HG03354 (cell line): ENCODE results near the gene EP400.
A peak's percentile ranks its signal among the peaks of the same experiment; 100 is the strongest.

Experiments
- ATAC-seq: cut with Tn5 transposase; IDR thresholded peaks from one replicate; pipeline ENCODE4 v1.9.1; 2021; ENCODE audit warnings: mild to moderate bottlenecking; ENCODE audit not compliant: unreplicated experiment, poor library complexity, severe bottlenecking

EP400 gene

DNA sequence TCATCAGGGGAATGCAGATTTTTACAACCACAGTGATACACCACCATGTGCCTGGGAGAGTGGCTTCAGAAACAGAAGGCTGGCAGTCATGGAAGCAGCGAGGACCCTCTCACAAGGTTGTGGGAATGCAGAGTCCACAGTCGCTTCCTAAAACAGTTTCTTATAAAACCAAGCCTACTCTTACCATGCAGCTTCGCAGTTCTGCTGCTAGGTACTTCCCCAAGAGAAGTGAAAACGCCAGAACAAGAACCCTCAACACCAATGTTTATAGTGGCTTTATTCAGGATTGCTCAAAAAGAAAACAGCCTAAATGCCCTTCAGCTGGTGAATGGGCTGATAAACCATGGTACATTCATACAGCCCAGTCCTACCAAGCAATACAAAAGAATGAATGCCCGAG is 107.2 kb downstream of the EP400 start:
- no peak for ATAC-seq

GRCh38 chr12:132057691-132058090 is 107.9 kb downstream of the EP400 start:
- no peak for ATAC-seq

DNA sequence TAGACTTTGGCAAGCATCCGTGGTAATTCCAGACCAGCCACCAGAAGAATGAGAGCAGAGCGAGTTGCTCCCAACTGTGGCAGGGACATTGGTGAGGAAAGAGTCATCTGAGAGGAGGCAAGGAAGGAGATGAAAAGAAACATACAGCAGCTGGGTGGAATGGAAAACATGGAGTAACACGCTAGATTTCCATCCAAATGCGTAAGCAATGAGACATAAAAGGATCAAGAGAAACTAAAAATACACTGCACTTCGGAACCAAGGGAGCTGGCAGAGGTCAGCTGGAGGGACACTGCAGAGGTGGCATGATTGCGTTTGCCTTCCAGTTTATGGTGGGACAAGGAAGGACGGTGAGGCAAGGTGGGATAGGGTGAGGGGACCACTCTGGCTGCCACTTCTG is 111.5 kb downstream of the EP400 start:
- no peak for ATAC-seq

GRCh38 chr12:132061641-132062430 is 112.1 kb downstream of the EP400 start:
- ATAC-seq, result no peak

DNA sequence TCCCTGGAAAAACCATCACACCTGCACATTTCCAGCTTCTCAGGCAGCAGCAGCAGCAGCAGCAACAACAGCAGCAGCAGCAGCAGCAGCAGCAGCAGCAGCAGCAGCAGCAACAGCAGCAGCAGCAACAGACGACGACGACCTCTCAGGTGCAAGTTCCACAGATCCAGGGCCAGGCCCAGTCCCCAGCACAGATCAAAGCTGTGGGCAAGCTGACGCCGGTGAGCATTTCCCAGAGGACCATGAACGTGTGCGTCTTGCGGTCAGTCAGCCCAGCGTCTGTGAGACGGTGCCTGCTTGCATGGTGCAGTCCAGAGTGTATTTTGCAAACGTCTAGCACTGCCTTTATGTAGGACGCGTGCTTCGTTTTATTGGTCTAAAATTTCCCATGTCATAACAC is 112.7 kb downstream of the EP400 start:
- no peak for ATAC-seq

DNA sequence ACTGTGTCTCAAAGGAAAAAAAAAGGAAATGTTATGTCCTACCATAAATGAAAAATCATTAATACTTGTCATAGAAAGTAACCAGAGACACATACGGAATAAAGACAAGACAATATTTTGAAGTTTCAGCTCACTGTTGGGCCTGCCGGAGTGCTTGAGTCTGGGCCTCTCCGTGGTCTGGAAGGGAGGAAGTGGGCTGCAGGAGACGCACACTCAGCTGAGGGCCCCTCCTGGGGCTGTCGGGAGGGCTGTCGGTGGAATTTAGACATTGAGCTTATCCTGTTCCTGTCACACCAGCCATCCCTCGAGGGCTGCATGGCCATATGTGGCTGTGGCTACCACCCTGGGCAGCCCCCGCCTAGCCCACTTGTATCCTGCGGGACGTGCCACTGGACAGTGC is 113.7 kb downstream of the EP400 start:
- no peak for ATAC-seq

- no peak for ATAC-seq
Measured at GRCh38 chr12:132064631-132065030, 114.9 kb downstream of the EP400 start.

DNA sequence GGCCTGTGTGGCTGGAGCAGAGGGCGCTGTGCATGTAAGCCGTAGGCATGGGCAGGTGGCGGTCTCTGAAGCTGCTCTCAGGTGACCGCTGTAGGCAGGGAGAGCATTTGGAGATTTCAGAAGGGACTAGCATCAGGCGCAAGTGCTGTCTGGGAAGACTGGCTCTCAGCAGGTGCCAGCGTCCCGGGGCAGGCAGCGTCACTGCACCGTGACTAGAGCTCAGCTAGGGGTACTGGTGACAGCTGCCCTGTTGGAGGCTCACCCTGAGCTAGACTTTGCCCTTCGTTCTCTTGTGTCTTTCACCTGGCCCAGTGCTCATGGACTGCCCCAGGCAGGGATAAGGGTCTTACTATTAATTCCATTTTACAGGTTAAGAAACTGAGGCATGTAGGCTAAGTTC is 115.5 kb downstream of the EP400 start:
- no peak for ATAC-seq

- ATAC-seq, result no peak
Measured at GRCh38 chr12:132065609-132066344, 116.0 kb downstream of the EP400 start.

- ATAC-seq, result no peak
Measured at GRCh38 chr12:132066345-132066685, 116.6 kb downstream of the EP400 start.

- no peak for ATAC-seq
Measured at GRCh38 chr12:132066749-132067148, 117.0 kb downstream of the EP400 start.

DNA sequence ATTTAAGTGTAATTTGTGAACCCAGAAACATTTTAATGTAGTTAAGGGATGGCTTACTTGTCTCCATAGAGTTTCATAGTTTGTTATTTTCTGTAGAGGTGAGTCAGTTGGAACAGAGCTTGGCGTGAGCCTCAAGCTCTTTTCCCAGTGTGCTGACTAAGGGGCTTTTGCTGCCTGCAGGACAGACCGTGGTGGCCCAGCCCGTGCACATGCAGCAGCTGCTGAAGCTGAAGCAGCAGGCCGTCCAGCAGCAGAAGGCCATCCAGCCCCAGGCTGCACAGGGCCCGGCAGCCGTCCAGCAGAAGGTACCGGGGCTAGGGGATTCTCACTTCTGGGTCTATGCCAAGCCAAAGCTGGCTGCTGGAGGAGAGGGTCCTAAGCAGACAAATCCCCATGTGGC is 117.4 kb downstream of the EP400 start:
- no peak for ATAC-seq

DNA sequence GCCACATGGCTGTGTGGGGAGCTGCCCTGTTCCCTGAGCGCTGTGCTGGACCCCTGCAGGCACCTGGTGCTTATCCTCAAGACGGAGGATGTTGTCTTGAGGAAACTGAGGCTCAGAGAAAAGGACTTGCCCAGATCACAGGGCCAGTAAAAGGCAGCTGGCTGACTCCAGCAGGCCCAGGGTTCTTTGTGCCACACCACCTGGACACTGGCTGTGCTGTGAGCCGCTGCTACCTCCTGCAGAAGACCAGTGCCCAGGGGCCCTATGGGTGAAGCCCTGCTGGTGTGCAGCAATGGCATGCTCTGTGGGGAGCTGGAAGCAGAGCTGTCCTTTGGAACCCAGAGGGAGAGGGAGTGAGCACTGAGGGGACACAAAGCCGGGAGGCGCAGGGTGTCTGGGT is 118.5 kb downstream of the EP400 start:
- no peak for ATAC-seq

DNA sequence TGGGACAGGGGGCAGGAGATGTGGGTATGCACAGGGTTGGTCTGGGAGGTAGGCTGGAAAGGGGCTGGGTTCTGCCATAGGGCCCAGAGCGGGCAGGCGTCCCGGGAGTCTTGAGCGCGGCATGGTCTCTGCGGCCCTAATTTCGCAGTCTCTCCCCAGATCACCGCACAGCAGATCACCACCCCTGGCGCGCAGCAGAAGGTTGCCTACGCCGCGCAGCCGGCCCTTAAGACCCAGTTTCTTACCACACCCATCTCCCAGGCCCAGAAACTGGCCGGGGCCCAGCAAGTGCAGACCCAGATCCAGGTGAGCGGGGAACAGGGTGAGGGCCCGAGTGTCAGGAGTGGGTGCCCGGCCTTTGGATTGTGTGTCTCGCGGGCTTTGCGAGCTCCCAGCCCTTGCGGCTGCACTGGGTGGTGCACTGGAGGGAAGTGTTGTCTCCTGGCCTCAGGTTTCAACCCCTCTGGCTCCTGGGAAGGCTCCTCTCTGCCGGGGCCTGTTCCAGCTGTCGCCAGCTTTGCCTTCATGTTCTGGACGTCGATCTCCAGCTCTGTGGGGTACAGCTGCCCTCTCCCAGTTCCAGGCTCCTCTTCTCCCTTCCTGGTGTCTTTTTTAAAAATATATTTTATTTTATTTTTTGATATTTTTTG is 119.7 kb downstream of the EP400 start:
- ATAC-seq, result no peak

GRCh38 chr12:132070298-132070697 is 120.6 kb downstream of the EP400 start:
- no peak for ATAC-seq

GRCh38 chr12:132071040-132071810 is 121.5 kb downstream of the EP400 start:
- ATAC-seq, result peak; percentile 88

- ATAC-seq, result no peak
Measured at GRCh38 chr12:132071830-132072384, 122.2 kb downstream of the EP400 start.

GRCh38 chr12:132074216-132074615 is 124.5 kb downstream of the EP400 start:
- no peak for ATAC-seq

DNA sequence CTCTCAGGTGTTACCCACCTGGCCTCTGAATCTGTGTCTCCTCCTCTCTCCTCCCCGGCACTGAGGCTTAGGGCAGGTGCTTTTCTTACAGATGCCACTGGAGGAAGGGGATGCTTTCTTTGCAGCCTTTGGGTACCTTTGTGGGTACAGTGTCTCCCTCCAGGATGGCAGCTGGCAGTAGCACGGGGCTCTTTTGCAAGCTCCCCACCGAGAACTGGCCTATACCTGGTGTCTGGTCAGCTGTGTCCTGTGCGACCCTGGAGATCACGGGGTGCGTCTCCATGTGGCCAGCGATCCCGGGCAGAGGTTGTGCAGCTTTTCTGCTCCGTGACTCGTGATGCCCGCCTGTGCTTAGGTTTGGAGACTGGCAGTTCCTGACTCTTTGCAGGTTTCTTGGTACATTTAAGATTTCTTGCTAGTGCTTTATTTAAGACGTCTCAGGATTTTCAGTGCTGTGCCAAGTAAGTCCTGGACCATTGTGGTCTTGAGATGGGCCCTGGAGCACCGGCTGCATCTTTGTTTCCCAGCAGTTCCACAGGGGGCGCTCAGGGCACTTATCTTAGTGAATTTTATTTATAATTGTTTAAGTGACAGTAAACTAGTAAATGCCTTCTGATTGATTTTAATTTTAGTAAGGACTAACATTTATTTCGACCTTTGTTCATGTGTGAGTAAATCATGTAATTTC is 125.4 kb downstream of the EP400 start:
- ATAC-seq, result no peak
